Left ventricle myocardium inferior (tissue), 1 donor: ENCODE results near the gene RAB35. TPM values are rescaled to one million over a fixed set of nuclear protein-coding genes. Genes with fewer than 3 reads are reported as not detected.

Experiments used
- DNase-seq: peaks from one replicate; pipeline ENCODE4 v3.0.0-alpha.2; 2020
- H3K27ac ChIP-seq: fragments of 200-600 bp; replicated peaks from 2 replicates; pipeline ENCODE4 v1.8.0; 2021
- H3K27me3 ChIP-seq: fragments of 200-600 bp; 2 replicates; pipeline ENCODE4 v1.8.0; 2021; ENCODE audit warnings: low read depth
- H3K36me3 ChIP-seq: fragments of 200-600 bp; 2 replicates; pipeline ENCODE4 v1.8.0; 2021
- H3K4me1 ChIP-seq: fragments of 200-600 bp; 2 replicates; pipeline ENCODE4 v1.8.0; 2021
- H3K4me3 ChIP-seq: fragments of 200-600 bp; 2 replicates; pipeline ENCODE4 v1.8.0; 2021; ENCODE audit warnings: mild to moderate bottlenecking, moderate library complexity
- H3K9me3 ChIP-seq: fragments of 200-600 bp; replicated peaks from 2 replicates; pipeline ENCODE4 v1.8.0; 2021
- CTCF ChIP-seq: fragments of 200-600 bp; IDR thresholded peaks from 2 replicates; pipeline ENCODE4 v1.8.0; 2021; ENCODE audit warnings: antibody characterized with exemption, mild to moderate bottlenecking, borderline replicate concordance
- intact Hi-C: fragments of 100-400 bp; cut with micrococcal nuclease; formaldehyde crosslinking; loops from one replicate; pipeline ENCODE4 v1.11.0; 2022
- total RNA-seq: library from RNA; stranded (reverse); fragmentation: NEBNext Ultra II Directional; extraction: Animal tissue kit (Norgen Biotek cat#: 25700); gene quantifications from one replicate; pipeline ENCODE4 v1.2.1, GENCODE V29; 2021
- donor health status: DM: no; HTN: yes; CAD: no; lungs with severe emphysema.

RAB35 gene
- total RNA-seq, 1 donor from 2014 or later: 21.9 TPM

DNA sequence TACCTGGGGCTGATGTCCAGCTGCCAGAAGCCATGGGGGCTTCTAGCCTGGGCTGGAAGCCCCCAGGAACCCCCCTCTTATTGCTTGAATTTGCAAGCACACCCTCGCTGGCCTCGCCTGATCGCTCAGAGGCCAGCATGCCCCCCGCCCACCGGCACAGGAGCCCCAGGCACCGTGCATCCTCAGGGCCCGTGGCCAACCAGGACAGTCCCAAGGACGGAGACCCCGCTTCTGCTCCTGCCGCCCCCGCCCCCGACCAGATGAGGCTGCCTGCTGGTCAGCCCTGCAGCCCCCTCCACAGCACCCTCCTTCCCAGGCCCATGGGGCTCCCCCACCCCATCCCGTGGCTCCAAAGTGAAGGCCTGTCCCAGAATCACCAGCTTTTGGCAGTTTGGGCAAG, 21.2 kb downstream of the RAB35 start:
- peaks cover 38% of the 10 kb centered on the region for H3K4me1 ChIP-seq
- H3K27me3 ChIP-seq: no peaks in the 10 kb centered on the region
- peaks cover 55% of the 10 kb centered on the region for H3K36me3 ChIP-seq
- H3K4me3 ChIP-seq: no peak overlapping the region
- no peak for TF ChIP-seq CTCF
- H3K9me3 ChIP-seq: no peaks in the 10 kb centered on the region
- no peak overlapping the region for H3K27ac ChIP-seq
- DNase-seq: no peak
- intact Hi-C loops: no loop called here

GRCh38 chr12:120094485-120094884, 22.1 kb downstream of the RAB35 start:
- no peak for DNase-seq
- H3K27ac ChIP-seq: no peak overlapping the region
- no peaks in the 10 kb centered on the region for H3K27me3 ChIP-seq
- H3K4me1 ChIP-seq: peaks cover 30% of the 10 kb centered on the region
- no peaks in the 10 kb centered on the region for H3K9me3 ChIP-seq
- TF ChIP-seq CTCF: no peak
- H3K36me3 ChIP-seq: peaks cover 51% of the 10 kb centered on the region
- intact Hi-C loops: no loop called here
- H3K4me3 ChIP-seq: no peak overlapping the region

DNA sequence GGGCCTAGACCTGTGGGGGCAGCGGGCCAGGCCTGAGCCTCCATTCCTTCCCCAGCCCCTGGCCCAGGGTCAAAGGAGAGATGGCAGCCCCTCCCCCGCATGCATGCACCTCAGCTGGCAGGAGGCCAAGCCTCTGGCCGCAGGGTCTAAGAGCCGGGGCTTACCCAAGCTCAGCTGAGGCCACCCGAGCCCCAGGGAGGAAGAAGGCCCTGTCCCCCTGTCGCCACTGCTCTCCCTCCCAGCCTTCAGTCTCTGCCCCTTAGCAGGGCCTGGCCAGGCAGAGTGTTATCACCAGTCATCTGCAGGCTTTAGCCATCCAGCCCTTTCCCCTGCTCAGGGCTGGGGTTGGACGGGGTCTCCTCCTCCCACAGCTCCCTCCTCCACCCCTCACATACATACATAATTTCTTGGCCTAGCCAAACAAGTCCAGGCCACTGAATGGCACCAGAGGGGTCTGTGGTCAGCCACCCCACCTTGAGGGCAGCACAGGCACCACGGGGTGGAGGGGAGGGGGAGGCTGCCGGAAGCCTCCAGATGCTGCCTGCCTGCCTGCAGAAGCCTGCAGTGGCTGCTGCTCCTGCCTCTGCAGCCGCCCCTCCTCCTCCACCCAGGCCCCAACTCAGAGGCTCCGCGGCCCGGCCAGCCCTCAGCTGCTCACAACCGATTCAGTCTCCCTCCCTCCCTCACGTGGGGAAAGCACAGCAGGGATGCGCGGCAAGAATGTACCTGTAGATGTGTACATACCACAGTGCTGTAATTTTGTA, 22.8 kb downstream of the RAB35 start:
- Histone ChIP-seq H3K36me3 (peaks cover 44% of the 10 kb centered on the region), H3K9me3 (no peaks in the 10 kb centered on the region), H3K4me3 (no peak overlapping the region), H3K27me3 (no peaks in the 10 kb centered on the region), H3K27ac (no peak overlapping the region), H3K4me1 (peaks cover 27% of the 10 kb centered on the region)
- intact Hi-C loops: no loop called here
- no peak for DNase-seq
- no peak for TF ChIP-seq CTCF

DNA sequence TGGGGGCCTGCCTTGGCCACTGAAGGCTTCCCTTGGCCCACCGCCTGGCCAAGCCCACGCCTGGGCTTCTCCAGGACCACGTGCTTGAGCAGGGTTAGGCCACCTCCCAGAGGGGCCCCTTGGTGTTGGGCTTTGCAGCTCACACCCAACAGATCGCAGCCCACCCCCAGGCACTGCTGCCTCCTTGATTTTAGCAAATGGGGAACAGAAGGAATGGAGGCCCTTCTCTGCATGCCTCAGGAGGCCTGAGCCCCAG, 23.3 kb downstream of the RAB35 start:
- Histone ChIP-seq H3K9me3 (no peaks in the 10 kb centered on the region), H3K4me1 (peaks cover 27% of the 10 kb centered on the region), H3K4me3 (no peak overlapping the region), H3K27ac (no peak overlapping the region), H3K36me3 (peaks cover 39% of the 10 kb centered on the region), H3K27me3 (no peaks in the 10 kb centered on the region)
- TF ChIP-seq CTCF: no peak
- DNase-seq: no peak
- intact Hi-C loops: no loop called here

GRCh38 chr12:120092551-120093335, 23.8 kb downstream of the RAB35 start:
- intact Hi-C loops: no loop called here
- Histone ChIP-seq H3K4me1 (peaks cover 28% of the 10 kb centered on the region), H3K9me3 (no peaks in the 10 kb centered on the region), H3K27me3 (no peaks in the 10 kb centered on the region), H3K27ac (no peak overlapping the region), H3K36me3 (peaks cover 35% of the 10 kb centered on the region), H3K4me3 (no peak overlapping the region)
- DNase-seq: no peak
- no peak for TF ChIP-seq CTCF
